Astrocyte (in vitro differentiated cells and primary cell): ENCODE data around the gene USP9X.

ENCODE experiments used
- CTCF ChIP-seq: IDR thresholded peaks from 2 replicates; pipeline ENCODE4 v1.5.1; 2011; ENCODE audit warnings: low read depth, mild to moderate bottlenecking, inconsistent platforms, low read length, moderate library complexity; ENCODE audit not compliant: insufficient read depth
- EZH2 ChIP-seq: IDR thresholded peaks from 2 replicates; pipeline ENCODE4 v1.6.1; 2012; ENCODE audit warnings: mild to moderate bottlenecking, low read length, inconsistent platforms; ENCODE audit not compliant: insufficient read depth

GRCh38 chrX:41066391-41066790 lies 18.9 kb upstream of the USP9X start:
- TF ChIP-seq EZH2, result no peak
- TF ChIP-seq CTCF, result no peak
